Measurements from ENCODE around the gene CEP83. TPM values are rescaled to one million over a fixed set of nuclear protein-coding genes. Genes with fewer than 3 reads are reported as not detected.
"Not testable (repeated sequence)": the region's sequence is repeated elsewhere in the genome, so short reads cannot be mapped to it uniquely, and the experiment has no call there.

Gene CEP83
- total RNA-seq, 1 donor from 2014 or later = 38.7 TPM

GRCh38 chr12:94426049-94426448, 33.6 kb downstream of the CEP83 start:
- no peak overlapping the region for H3K4me3 Mint-ChIP-seq
- no peaks in the 10 kb centered on the region for H3K27me3 Mint-ChIP-seq
- no peak overlapping the region for H3K27ac Mint-ChIP-seq
- peaks cover 21% of the 10 kb centered on the region for H3K9me3 Mint-ChIP-seq
- peaks cover 63% of the 10 kb centered on the region for H3K36me3 Mint-ChIP-seq (ENCODE audit: low read depth)
- H3K4me1 Mint-ChIP-seq = peaks cover 7% of the 10 kb centered on the region
- intact Hi-C loops (cut with micrococcal nuclease) = loop anchor here (5.0 kb wide), 1 partner anchor 164 kb away; no protein-coding TSS in a partner anchor
- DNase-seq = no peak

- peaks cover 56% of the 10 kb centered on the region for H3K36me3 Mint-ChIP-seq (ENCODE audit: low read depth)
- H3K4me1 Mint-ChIP-seq, H3K27ac Mint-ChIP-seq, H3K27me3 Mint-ChIP-seq, H3K4me3 Mint-ChIP-seq, DNase-seq: not testable (repeated sequence)
- intact Hi-C loops (cut with micrococcal nuclease) = loop anchor here (5.0 kb wide), 1 partner anchor 163 kb away; no protein-coding TSS in a partner anchor
- peaks cover 17% of the 10 kb centered on the region for H3K9me3 Mint-ChIP-seq
Measured at GRCh38 chr12:94424830-94425229, 34.8 kb downstream of the CEP83 start.

- Mint-ChIP-seq H3K9me3 (peaks cover 33% of the 10 kb centered on the region), H3K27me3 (no peaks in the 10 kb centered on the region), H3K27ac (no peak overlapping the region), H3K36me3 (ENCODE audit: low read depth) (peaks cover 58% of the 10 kb centered on the region), H3K4me1 (peaks cover 3% of the 10 kb centered on the region), H3K4me3 (no peak overlapping the region)
- no peak for DNase-seq
- intact Hi-C loops (cut with micrococcal nuclease) = no loop called here
Measured at GRCh38 chr12:94421868-94422740, 37.6 kb downstream of the CEP83 start.

- Mint-ChIP-seq H3K9me3 (peaks cover 31% of the 10 kb centered on the region), H3K27me3 (no peaks in the 10 kb centered on the region), H3K27ac (no peak overlapping the region), H3K4me3 (no peak overlapping the region), H3K36me3 (ENCODE audit: low read depth) (peaks cover 36% of the 10 kb centered on the region), H3K4me1 (peaks cover 3% of the 10 kb centered on the region)
- intact Hi-C loops (cut with micrococcal nuclease) = no loop called here
- no peak for DNase-seq
Measured at GRCh38 chr12:94418517-94418916, 41.1 kb downstream of the CEP83 start.

GRCh38 chr12:94416613-94417012, 43.1 kb downstream of the CEP83 start:
- Mint-ChIP-seq H3K4me3 (no peak overlapping the region), H3K27ac (no peak overlapping the region), H3K4me1 (peaks cover 3% of the 10 kb centered on the region), H3K36me3 (ENCODE audit: low read depth) (peaks cover 26% of the 10 kb centered on the region), H3K27me3 (no peaks in the 10 kb centered on the region), H3K9me3 (peaks cover 21% of the 10 kb centered on the region)
- intact Hi-C loops (cut with micrococcal nuclease) = no loop called here
- no peak for DNase-seq

- no peak overlapping the region for H3K27ac Mint-ChIP-seq
- intact Hi-C loops (cut with micrococcal nuclease) = no loop called here
- H3K27me3 Mint-ChIP-seq = no peaks in the 10 kb centered on the region
- DNase-seq = no peak
- peaks cover 3% of the 10 kb centered on the region for H3K4me1 Mint-ChIP-seq
- H3K36me3 Mint-ChIP-seq (ENCODE audit: low read depth) = peaks cover 23% of the 10 kb centered on the region
- no peak overlapping the region for H3K4me3 Mint-ChIP-seq
- H3K9me3 Mint-ChIP-seq = peaks cover 21% of the 10 kb centered on the region
Measured at GRCh38 chr12:94415066-94415465, 44.6 kb downstream of the CEP83 start.

- Mint-ChIP-seq H3K9me3 (peaks cover 7% of the 10 kb centered on the region), H3K4me1 (peaks cover 11% of the 10 kb centered on the region), H3K4me3 (peak overlapping the region; percentile 49), H3K27me3 (no peaks in the 10 kb centered on the region), H3K36me3 (ENCODE audit: low read depth) (peaks cover 31% of the 10 kb centered on the region), H3K27ac (peak overlapping the region; percentile 40)
- DNase-seq = no peak
- intact Hi-C loops (cut with micrococcal nuclease) = no loop called here
Measured at GRCh38 chr12:94405413-94406116, 54.1 kb downstream of the CEP83 start.

- Mint-ChIP-seq H3K27ac (no peak overlapping the region), H3K4me1 (peaks cover 11% of the 10 kb centered on the region), H3K27me3 (no peaks in the 10 kb centered on the region), H3K9me3 (peaks cover 10% of the 10 kb centered on the region), H3K4me3 (no peak overlapping the region), H3K36me3 (ENCODE audit: low read depth) (peaks cover 37% of the 10 kb centered on the region)
- intact Hi-C loops (cut with micrococcal nuclease) = no loop called here
- DNase-seq = no peak
Measured at GRCh38 chr12:94404854-94405253, 54.8 kb downstream of the CEP83 start.

- no peak for DNase-seq
- H3K27ac Mint-ChIP-seq = no peak overlapping the region
- H3K27me3 Mint-ChIP-seq = no peaks in the 10 kb centered on the region
- peaks cover 14% of the 10 kb centered on the region for H3K9me3 Mint-ChIP-seq
- no peak overlapping the region for H3K4me3 Mint-ChIP-seq
- H3K36me3 Mint-ChIP-seq (ENCODE audit: low read depth) = peaks cover 55% of the 10 kb centered on the region
- intact Hi-C loops (cut with micrococcal nuclease) = no loop called here
- H3K4me1 Mint-ChIP-seq = peaks cover 11% of the 10 kb centered on the region
Measured at GRCh38 chr12:94401326-94401725, 58.3 kb downstream of the CEP83 start.

GRCh38 chr12:94398685-94399084, 61.0 kb downstream of the CEP83 start:
- H3K4me3 Mint-ChIP-seq; intact Hi-C loops (cut with micrococcal nuclease); H3K27ac Mint-ChIP-seq; DNase-seq; H3K4me1 Mint-ChIP-seq; H3K27me3 Mint-ChIP-seq: not testable (repeated sequence)
- Mint-ChIP-seq H3K36me3 (ENCODE audit: low read depth) (peaks cover 64% of the 10 kb centered on the region), H3K9me3 (peaks cover 18% of the 10 kb centered on the region)

DNA sequence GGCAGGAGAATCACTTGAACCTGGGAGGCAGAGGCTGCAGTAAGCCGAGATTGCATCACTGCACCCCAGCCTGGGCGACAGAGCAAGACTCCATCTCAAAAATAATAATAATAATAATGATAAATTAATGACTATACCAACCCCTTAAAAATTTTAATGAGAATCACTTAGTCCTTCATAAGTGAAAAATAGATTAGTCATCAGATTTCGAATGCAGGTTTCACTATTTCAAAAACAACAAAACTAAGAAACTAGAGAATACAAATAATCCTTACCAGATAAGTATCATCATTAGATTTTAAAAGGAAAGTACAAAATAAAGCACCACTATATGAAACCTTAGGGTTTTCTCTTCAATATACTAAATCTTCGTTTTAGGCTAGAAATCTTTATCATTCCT, 62.3 kb downstream of the CEP83 start:
- peaks cover 2% of the 10 kb centered on the region for H3K4me1 Mint-ChIP-seq
- peaks cover 61% of the 10 kb centered on the region for H3K36me3 Mint-ChIP-seq (ENCODE audit: low read depth)
- no peak overlapping the region for H3K27ac Mint-ChIP-seq
- H3K4me3 Mint-ChIP-seq = no peak overlapping the region
- peaks cover 16% of the 10 kb centered on the region for H3K9me3 Mint-ChIP-seq
- no peak for DNase-seq
- no peaks in the 10 kb centered on the region for H3K27me3 Mint-ChIP-seq
- intact Hi-C loops (cut with micrococcal nuclease) = no loop called here

DNA sequence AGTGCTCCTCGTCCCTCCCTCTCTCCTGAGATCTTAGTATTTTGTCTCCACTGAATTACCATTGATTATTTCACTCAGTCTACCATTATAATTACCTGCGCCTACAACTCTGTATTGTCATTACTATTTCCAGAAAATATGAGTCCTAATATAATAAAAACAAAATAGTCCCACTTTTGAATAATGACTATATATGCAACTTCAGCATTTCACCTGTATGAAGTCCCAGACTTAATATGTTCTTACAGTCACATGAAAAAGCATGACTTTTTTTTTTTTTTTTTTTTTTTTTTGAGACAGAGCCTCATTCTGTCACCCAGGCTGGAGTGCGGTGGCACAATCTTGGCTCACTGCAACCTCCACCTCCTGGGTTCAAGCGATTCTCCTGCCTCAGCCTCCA, 63.7 kb downstream of the CEP83 start:
- H3K4me3 Mint-ChIP-seq; H3K27ac Mint-ChIP-seq; DNase-seq; H3K4me1 Mint-ChIP-seq; intact Hi-C loops (cut with micrococcal nuclease); H3K27me3 Mint-ChIP-seq: not testable (repeated sequence)
- Mint-ChIP-seq H3K36me3 (ENCODE audit: low read depth) (peaks cover 63% of the 10 kb centered on the region), H3K9me3 (peaks cover 26% of the 10 kb centered on the region)

- intact Hi-C loops (cut with micrococcal nuclease) = no loop called here
- Mint-ChIP-seq H3K4me1 (peaks cover 4% of the 10 kb centered on the region), H3K27ac (no peak overlapping the region)
Measured at GRCh38 chr12:94390130-94390485, 69.6 kb downstream of the CEP83 start.

GRCh38 chr12:94389482-94390129, 70.1 kb downstream of the CEP83 start:
- H3K27ac Mint-ChIP-seq; intact Hi-C loops (cut with micrococcal nuclease); H3K4me1 Mint-ChIP-seq; DNase-seq; H3K27me3 Mint-ChIP-seq; H3K4me3 Mint-ChIP-seq: not testable (repeated sequence)
- peaks cover 44% of the 10 kb centered on the region for H3K9me3 Mint-ChIP-seq
- peaks cover 63% of the 10 kb centered on the region for H3K36me3 Mint-ChIP-seq (ENCODE audit: low read depth)

More at GRCh38 chr12:94390130-94390485, 69.6 kb downstream of the CEP83 start:
- peaks cover 62% of the 10 kb centered on the region for H3K36me3 Mint-ChIP-seq (ENCODE audit: low read depth)
- H3K9me3 Mint-ChIP-seq = peaks cover 40% of the 10 kb centered on the region
- no peaks in the 10 kb centered on the region for H3K27me3 Mint-ChIP-seq
- DNase-seq = no peak
- no peak overlapping the region for H3K4me3 Mint-ChIP-seq
